Heart left ventricle (tissue), 13 donors: ENCODE data around the gene IPO11.

ENCODE experiments used
- POLR2A ChIP-seq, 2 donors: fragments of 450-650 bp; IDR thresholded peaks; one replicate each; pipeline ENCODE4 v1.6.1; 2017; ENCODE audit warnings: antibody characterized with exemption in 2 of 2, mild to moderate bottlenecking in 2 of 2, moderate library complexity in 2 of 2
- TF ChIP-seq, protein P1 (sequence below), 12 donors: fragments of 200-600 bp; sonication (generic) in 4 of 12; IDR thresholded peaks; one replicate each; pipeline versions ENCODE4 v1.5.0 to v1.8.0; 2018 to 2022; ENCODE audit warnings: antibody characterized with exemption in 12 of 12, mild to moderate bottlenecking in 5 of 12
- donor health status: ischemic (EF 13 %, LVEDD 7.1; RV severe dilation, severe dysfunction).
- donor health status: DM: no; HTN: yes; CAD: no.
- donor health status: DM: no; HTN: no; CAD: no.
- donor health status: ischemic (EF 25% LVEDD 6.9; RV normal size, moderate dysfunction).
- donor health status: ischemic (EF 25% LVEDD 5.7; RV mildly dilated, moderate dysfunction).
- donor health status: ischemic (EF 35%, LVEDD 5.7; RV mildly dilated, moderate dysfunction).
- donor health status: nonischemic (EF 11% LVEDD 7.7; RV severe dilation, severe dysfunction).
- donor health status: DM: yes; HTN: yes; CAD: no.
- donor health status: PGD.
- donor health status: ischemic (EF 29% LVEDD 5.4; RV normal size, mild dysfunction).
- donor health status: nonischemic (EF 23%, LVEDD 6.1; RV moderate dilation, normal function).

DNA sequence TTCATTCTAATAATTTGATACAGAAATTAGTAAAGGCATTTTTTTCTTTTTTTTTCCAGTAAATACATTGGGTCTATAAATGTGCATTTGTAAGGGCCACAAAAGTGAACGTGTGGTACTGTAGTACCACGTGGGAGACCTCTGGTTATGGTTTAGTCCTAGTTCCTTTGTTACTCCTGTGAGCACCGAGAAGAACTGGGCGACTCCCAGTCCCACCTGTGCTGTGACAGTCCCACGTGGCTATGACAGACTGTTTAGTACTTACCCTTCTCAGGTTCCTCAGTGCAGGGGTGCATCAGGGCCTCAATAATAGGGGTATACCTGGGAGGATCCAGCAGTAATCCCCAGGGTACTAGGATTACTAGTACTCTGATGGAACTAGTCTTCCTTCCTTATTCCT, 215.3 kb downstream of the IPO11 start:
- TF ChIP-seq, protein P1, sequence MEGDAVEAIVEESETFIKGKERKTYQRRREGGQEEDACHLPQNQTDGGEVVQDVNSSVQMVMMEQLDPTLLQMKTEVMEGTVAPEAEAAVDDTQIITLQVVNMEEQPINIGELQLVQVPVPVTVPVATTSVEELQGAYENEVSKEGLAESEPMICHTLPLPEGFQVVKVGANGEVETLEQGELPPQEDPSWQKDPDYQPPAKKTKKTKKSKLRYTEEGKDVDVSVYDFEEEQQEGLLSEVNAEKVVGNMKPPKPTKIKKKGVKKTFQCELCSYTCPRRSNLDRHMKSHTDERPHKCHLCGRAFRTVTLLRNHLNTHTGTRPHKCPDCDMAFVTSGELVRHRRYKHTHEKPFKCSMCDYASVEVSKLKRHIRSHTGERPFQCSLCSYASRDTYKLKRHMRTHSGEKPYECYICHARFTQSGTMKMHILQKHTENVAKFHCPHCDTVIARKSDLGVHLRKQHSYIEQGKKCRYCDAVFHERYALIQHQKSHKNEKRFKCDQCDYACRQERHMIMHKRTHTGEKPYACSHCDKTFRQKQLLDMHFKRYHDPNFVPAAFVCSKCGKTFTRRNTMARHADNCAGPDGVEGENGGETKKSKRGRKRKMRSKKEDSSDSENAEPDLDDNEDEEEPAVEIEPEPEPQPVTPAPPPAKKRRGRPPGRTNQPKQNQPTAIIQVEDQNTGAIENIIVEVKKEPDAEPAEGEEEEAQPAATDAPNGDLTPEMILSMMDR (IDR thresholded peaks at IDR 0.05), result no peak
- TF ChIP-seq POLR2A (IDR thresholded peaks at IDR 0.05), result no peak
